ENCODE measurements around the gene TFF1.

- TF ChIP-seq GATA2 (IDR thresholded peaks at IDR 0.05; ENCODE audit: low read depth, low read length), result no peak
- no peak for TF ChIP-seq GATA3 (IDR thresholded peaks at IDR 0.05; ENCODE audit: low read depth, low read length)
Measured at GRCh38 chr21:42406201-42406621, 39.9 kb upstream of the TFF1 start.
